Stimulated activated CD4-positive, alpha-beta T cell treated with anti-CD3 and anti-CD28 coated beads, TNF-alpha, amount 100 ng/mL, for 48 hours (primary cell): Measurements from ENCODE around the gene SYS1.
"Not testable (repeated sequence)": the region's sequence is repeated elsewhere in the genome, so short reads cannot be mapped to it uniquely, and the experiment has no call there.

Experiments
- DNase-seq, 3 donors: peaks; one replicate each; pipeline ENCODE4 v3.0.0-alpha.2; 2020; ENCODE audit warnings: low read depth in 3 of 3

Gene SYS1

GRCh38 chr20:45339799-45340198 lies 23.2 kb upstream of the SYS1 start:
- no peak for DNase-seq

- no peak for DNase-seq
Observed at GRCh38 chr20:45340236-45340847, 22.6 kb upstream of the SYS1 start.

- no peak for DNase-seq
Observed at GRCh38 chr20:45340951-45341350, 22.0 kb upstream of the SYS1 start.

- DNase-seq: no peak
Observed at GRCh38 chr20:45341579-45341938, 21.4 kb upstream of the SYS1 start.

- DNase-seq: no peak
Observed at GRCh38 chr20:45341939-45342854, 20.8 kb upstream of the SYS1 start.

GRCh38 chr20:45342855-45343531 lies 20.0 kb upstream of the SYS1 start:
- no peak for DNase-seq

- DNase-seq: no peak
Observed at GRCh38 chr20:45343532-45344167, 19.3 kb upstream of the SYS1 start.

GRCh38 chr20:45344168-45344860 lies 18.6 kb upstream of the SYS1 start:
- no peak for DNase-seq

GRCh38 chr20:45345104-45345936 lies 17.6 kb upstream of the SYS1 start:
- DNase-seq: no peak

GRCh38 chr20:45346291-45346718 lies 16.7 kb upstream of the SYS1 start:
- no peak for DNase-seq

- no peak for DNase-seq
Observed at GRCh38 chr20:45346851-45347250, 16.1 kb upstream of the SYS1 start.

- no peak for DNase-seq
Observed at GRCh38 chr20:45347297-45347935, 15.5 kb upstream of the SYS1 start.

- DNase-seq: peak; percentile 35 to 57 (median 46)
Observed at GRCh38 chr20:45347936-45348778, 14.8 kb upstream of the SYS1 start, which contains the start of gene SDC4. Gene SDC4, minus strand, starts transcription at chr20:45348424. Its CDS starts 40 bp downstream, at chr20:45348384.

GRCh38 chr20:45350217-45350616 lies 12.7 kb upstream of the SYS1 start:
- no peak for DNase-seq

- DNase-seq: not testable (repeated sequence)
Observed at GRCh38 chr20:45350795-45351194, 12.2 kb upstream of the SYS1 start.

GRCh38 chr20:45352729-45353128 lies 10.2 kb upstream of the SYS1 start:
- no peak for DNase-seq

GRCh38 chr20:45353746-45354145 lies 9.2 kb upstream of the SYS1 start:
- no peak for DNase-seq

GRCh38 chr20:45354423-45355208 lies 8.3 kb upstream of the SYS1 start:
- no peak for DNase-seq
